Fibroblast of mammary gland (primary cell): Measurements from ENCODE around the gene RASSF4.
"Not testable (repeated sequence)": the region's sequence is repeated elsewhere in the genome, so short reads cannot be mapped to it uniquely, and the experiment has no call there.

ENCODE experiments used
- DNase-seq: peaks from one replicate; pipeline ENCODE4 v3.0.0-alpha.2; 2010; ENCODE audit warnings: low read depth
- H3K4me3 ChIP-seq: 2 replicates; pipeline ENCODE4 v1.5.1; 2011; ENCODE audit warnings: low read depth, mild to moderate bottlenecking, low read length, moderate library complexity; ENCODE audit not compliant: control insufficient read depth
- CTCF ChIP-seq: conservative IDR thresholded peaks from 2 replicates; pipeline ENCODE4 v1.5.1; 2011; ENCODE audit warnings: low read depth, low read length, inconsistent platforms; ENCODE audit not compliant: control insufficient read depth, insufficient read depth

The RASSF4 gene

GRCh38 chr10:45006276-45007030 lies 46.9 kb downstream of the RASSF4 start:
- no peak for TF ChIP-seq CTCF
- DNase-seq, result no peak
- H3K4me3 ChIP-seq, result no peak overlapping the region

- TF ChIP-seq CTCF, result peak; percentile 76
- no peak overlapping the region for H3K4me3 ChIP-seq
- DNase-seq, result peak; percentile 91
Observed at GRCh38 chr10:45008524-45009161, 49.0 kb downstream of the RASSF4 start.

- not testable (repeated sequence) for DNase-seq, H3K4me3 ChIP-seq
Observed at GRCh38 chr10:45014557-45014956, 55.0 kb downstream of the RASSF4 start.

GRCh38 chr10:45015590-45015989 lies 56.0 kb downstream of the RASSF4 start:
- DNase-seq, result no peak
- TF ChIP-seq CTCF, result no peak
- no peak overlapping the region for H3K4me3 ChIP-seq

GRCh38 chr10:45023426-45023825 lies 63.8 kb downstream of the RASSF4 start:
- DNase-seq, result peak; percentile 27
- TF ChIP-seq CTCF, result no peak
- no peak overlapping the region for H3K4me3 ChIP-seq

- peak; percentile 15 for DNase-seq
- no peak overlapping the region for H3K4me3 ChIP-seq
- TF ChIP-seq CTCF, result no peak
Observed at GRCh38 chr10:45034301-45034700, 74.7 kb downstream of the RASSF4 start.

- no peak overlapping the region for H3K4me3 ChIP-seq
- TF ChIP-seq CTCF, result no peak
- DNase-seq, result no peak
Observed at GRCh38 chr10:45035673-45036072, 76.1 kb downstream of the RASSF4 start.
